Astrocyte (in vitro differentiated cells and primary cell): ENCODE results near the gene TTLL5. TPM values are rescaled to one million over a fixed set of nuclear protein-coding genes. Genes with fewer than 3 reads are reported as not detected.

Source experiments
- DNase-seq: peaks from one replicate; pipeline ENCODE4 v3.0.0-alpha.2; 2010; ENCODE audit warnings: low read depth
- FAIRE-seq: peaks from 2 replicates; lab custom pipeline; 2011; peaks lifted over from hg19 to GRCh38; lab: Jason Lieb, UNC
- H2AFZ ChIP-seq: 2 replicates; pipeline ENCODE4 v1.6.0; 2012; ENCODE audit warnings: low read depth, low read length, inconsistent platforms
- H3K27ac ChIP-seq: 2 replicates; pipeline ENCODE4 v1.5.1; 2011; ENCODE audit warnings: low read depth, low read length, inconsistent platforms
- H3K27me3 ChIP-seq: 2 replicates; pipeline ENCODE4 v1.6.0; 2011; ENCODE audit warnings: low read length, inconsistent platforms; ENCODE audit not compliant: insufficient read depth
- H3K36me3 ChIP-seq: 2 replicates; pipeline ENCODE4 v1.5.1; 2011; ENCODE audit warnings: low read length, inconsistent platforms; ENCODE audit not compliant: insufficient read depth
- H3K4me1 ChIP-seq: 2 replicates; pipeline ENCODE4 v1.5.1; 2011; ENCODE audit warnings: low read length, inconsistent platforms; ENCODE audit not compliant: insufficient read depth
- H3K4me2 ChIP-seq: 2 replicates; pipeline ENCODE4 v1.6.0; 2012; ENCODE audit warnings: low read length, inconsistent platforms
- H3K4me3 ChIP-seq: 2 replicates; pipeline ENCODE4 v1.5.1; 2011; ENCODE audit warnings: low read depth, mild to moderate bottlenecking, low read length, inconsistent platforms; ENCODE audit not compliant: insufficient read depth
- H3K79me2 ChIP-seq: 2 replicates; pipeline ENCODE4 v1.6.0; 2012; ENCODE audit warnings: mild to moderate bottlenecking, low read length, inconsistent platforms; ENCODE audit not compliant: insufficient read depth
- H3K9ac ChIP-seq: 2 replicates; pipeline ENCODE4 v1.6.0; 2012; ENCODE audit warnings: mild to moderate bottlenecking, low read length, inconsistent platforms
- H3K9me3 ChIP-seq: 2 replicates; pipeline ENCODE4 v1.5.1; 2012; ENCODE audit warnings: low read depth, mild to moderate bottlenecking, low read length, inconsistent platforms; ENCODE audit not compliant: insufficient read depth
- H4K20me1 ChIP-seq: 2 replicates; pipeline ENCODE4 v1.6.0; 2012; ENCODE audit warnings: low read length, inconsistent platforms; ENCODE audit not compliant: insufficient read depth
- H3K27ac Mint-ChIP-seq: one replicate; pipeline ENCODE4 v1.8.0; 2021; ENCODE audit warnings: mild to moderate bottlenecking, mixed read lengths; ENCODE audit not compliant: unreplicated experiment
- H3K27me3 Mint-ChIP-seq: one replicate; pipeline ENCODE4 v1.8.0; 2021; ENCODE audit warnings: low read depth, mixed read lengths; ENCODE audit not compliant: unreplicated experiment
- H3K36me3 Mint-ChIP-seq: one replicate; pipeline ENCODE4 v1.8.0; 2021; ENCODE audit warnings: low read depth, mixed read lengths; ENCODE audit not compliant: unreplicated experiment
- H3K4me1 Mint-ChIP-seq: one replicate; pipeline ENCODE4 v1.8.0; 2021; ENCODE audit warnings: low read depth, mixed read lengths; ENCODE audit not compliant: unreplicated experiment
- H3K4me3 Mint-ChIP-seq: one replicate; pipeline ENCODE4 v1.8.0; 2021; ENCODE audit warnings: mild to moderate bottlenecking, moderate library complexity, mixed read lengths; ENCODE audit not compliant: unreplicated experiment
- H3K9me3 Mint-ChIP-seq: one replicate; pipeline ENCODE4 v1.8.0; 2021; ENCODE audit warnings: mild to moderate bottlenecking, mixed read lengths; ENCODE audit not compliant: unreplicated experiment
- CTCF ChIP-seq: IDR thresholded peaks from 2 replicates; pipeline ENCODE4 v1.5.1; 2011; ENCODE audit warnings: low read depth, mild to moderate bottlenecking, inconsistent platforms, low read length, moderate library complexity; ENCODE audit not compliant: insufficient read depth
- EZH2 ChIP-seq: IDR thresholded peaks from 2 replicates; pipeline ENCODE4 v1.6.1; 2012; ENCODE audit warnings: mild to moderate bottlenecking, low read length, inconsistent platforms; ENCODE audit not compliant: insufficient read depth
- total RNA-seq: library from RNA; stranded (reverse); gene quantifications from 2 replicates; pipeline ENCODE4 v1.2.1, GENCODE V29; 2021

The TTLL5 gene
- total RNA-seq, 1 donor from 2014 or later, result 24.0 TPM

GRCh38 chr14:75826599-75826998 is 165.6 kb downstream of the TTLL5 start:
- H3K4me2 ChIP-seq, result no peak overlapping the region
- Mint-ChIP-seq H3K27me3 (no peaks in the 10 kb centered on the region), H3K9me3 (no peaks in the 10 kb centered on the region), H3K27ac (peak overlapping the region; percentile 22), H3K4me1 (peaks cover 61% of the 10 kb centered on the region), H3K4me3 (no peak overlapping the region), H3K36me3 (peaks cover 1% of the 10 kb centered on the region)
- no peaks in the 10 kb centered on the region for H3K27me3 ChIP-seq
- TF ChIP-seq CTCF (no peak), EZH2 (no peak)
- H3K27ac ChIP-seq, result no peak overlapping the region
- H3K36me3 ChIP-seq, result no peaks in the 10 kb centered on the region
- H4K20me1 ChIP-seq, result no peaks in the 10 kb centered on the region
- no peaks in the 10 kb centered on the region for H3K79me2 ChIP-seq
- no peak for FAIRE-seq
- H3K4me3 ChIP-seq, result no peak overlapping the region
- no peaks in the 10 kb centered on the region for H3K9me3 ChIP-seq
- no peak overlapping the region for H2AFZ ChIP-seq
- no peak overlapping the region for H3K9ac ChIP-seq
- peaks cover 32% of the 10 kb centered on the region for H3K4me1 ChIP-seq
- DNase-seq, result no peak

DNA sequence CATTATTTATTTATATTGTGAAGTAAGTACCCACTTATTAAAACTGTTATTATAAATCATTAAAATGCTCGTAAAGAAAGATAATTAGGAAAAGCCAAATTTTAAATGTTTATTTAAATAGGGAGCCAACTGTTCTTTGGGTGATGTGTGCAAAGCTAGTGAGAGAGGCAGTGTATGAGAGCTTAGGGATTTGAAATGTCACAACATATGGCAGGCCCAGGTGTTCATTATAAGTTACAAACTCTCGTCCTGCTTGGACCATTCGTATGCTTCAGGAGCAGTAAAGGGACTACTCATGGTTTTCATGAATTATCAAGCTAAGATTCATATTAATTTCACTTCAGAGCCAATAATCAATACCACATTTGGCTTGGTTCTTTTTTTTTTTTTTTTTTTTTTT is 166.3 kb downstream of the TTLL5 start:
- FAIRE-seq (no peak), DNase-seq (no peak)
- Histone ChIP-seq H3K27me3 (no peaks in the 10 kb centered on the region), H3K27ac (no peak overlapping the region), H4K20me1 (no peaks in the 10 kb centered on the region), H2AFZ (no peak overlapping the region), H3K79me2 (no peaks in the 10 kb centered on the region), H3K9me3 (no peaks in the 10 kb centered on the region), H3K4me2 (no peak overlapping the region), H3K4me1 (peaks cover 32% of the 10 kb centered on the region), H3K4me3 (no peak overlapping the region), H3K36me3 (no peaks in the 10 kb centered on the region), H3K9ac (no peak overlapping the region)
- H3K4me3 Mint-ChIP-seq, result no peak overlapping the region
- no peaks in the 10 kb centered on the region for H3K27me3 Mint-ChIP-seq
- TF ChIP-seq EZH2 (no peak), CTCF (no peak)
- peaks cover 61% of the 10 kb centered on the region for H3K4me1 Mint-ChIP-seq
- H3K36me3 Mint-ChIP-seq, result no peaks in the 10 kb centered on the region
- H3K9me3 Mint-ChIP-seq, result no peaks in the 10 kb centered on the region
- no peak overlapping the region for H3K27ac Mint-ChIP-seq

GRCh38 chr14:75829316-75829715 is 168.3 kb downstream of the TTLL5 start:
- Histone ChIP-seq H3K9ac (no peak overlapping the region), H3K4me2 (no peak overlapping the region), H3K4me3 (no peak overlapping the region), H2AFZ (no peak overlapping the region), H3K27me3 (no peaks in the 10 kb centered on the region), H3K4me1 (peaks cover 26% of the 10 kb centered on the region), H3K9me3 (no peaks in the 10 kb centered on the region), H3K36me3 (no peaks in the 10 kb centered on the region), H4K20me1 (no peaks in the 10 kb centered on the region), H3K27ac (no peak overlapping the region), H3K79me2 (no peaks in the 10 kb centered on the region)
- FAIRE-seq (no peak), DNase-seq (no peak)
- Mint-ChIP-seq H3K27me3 (no peaks in the 10 kb centered on the region), H3K4me3 (no peak overlapping the region), H3K9me3 (no peaks in the 10 kb centered on the region), H3K4me1 (peaks cover 50% of the 10 kb centered on the region), H3K27ac (no peak overlapping the region), H3K36me3 (peaks cover 6% of the 10 kb centered on the region)
- TF ChIP-seq EZH2, result no peak
- no peak for TF ChIP-seq CTCF
